Activated effector memory CD4-positive, alpha-beta T cell treated with anti-CD3 and anti-CD28 coated beads, Interleukin-2, amount 50 U/mL, for 16 hours (primary cell): ENCODE results near the gene PDE4D.
"Not testable (repeated sequence)": the region's sequence is repeated elsewhere in the genome, so short reads cannot be mapped to it uniquely, and the experiment has no call there.

Source experiments
- DNase-seq: peaks from one replicate; pipeline ENCODE4 v3.0.0-alpha.2; 2020

The PDE4D gene

GRCh38 chr5:59496524-59497134, 396.9 kb downstream of the PDE4D start:
- no peak for DNase-seq

- DNase-seq, result no peak
Measured at GRCh38 chr5:59491945-59492344, 401.6 kb downstream of the PDE4D start.

- DNase-seq, result no peak
Measured at GRCh38 chr5:59489551-59489950, 404.0 kb downstream of the PDE4D start.

- DNase-seq, result no peak
Measured at GRCh38 chr5:59487772-59488729, 405.5 kb downstream of the PDE4D start.

GRCh38 chr5:59487068-59487686, 406.3 kb downstream of the PDE4D start:
- no peak for DNase-seq

- DNase-seq, result no peak
Measured at GRCh38 chr5:59486508-59486907, 407.0 kb downstream of the PDE4D start.

- DNase-seq, result no peak
Measured at GRCh38 chr5:59485629-59486439, 407.7 kb downstream of the PDE4D start.

- no peak for DNase-seq
Measured at GRCh38 chr5:59485107-59485506, 408.4 kb downstream of the PDE4D start.

- no peak for DNase-seq
Measured at GRCh38 chr5:59484618-59485017, 408.9 kb downstream of the PDE4D start.

- DNase-seq, result no peak
Measured at GRCh38 chr5:59483971-59484472, 409.5 kb downstream of the PDE4D start.

- no peak for DNase-seq
Measured at GRCh38 chr5:59479086-59479485, 414.4 kb downstream of the PDE4D start.

GRCh38 chr5:59474324-59474723, 419.2 kb downstream of the PDE4D start:
- DNase-seq, result no peak

- DNase-seq, result no peak
Measured at GRCh38 chr5:59473611-59474010, 419.9 kb downstream of the PDE4D start.

- no peak for DNase-seq
Measured at GRCh38 chr5:59471463-59471862, 422.1 kb downstream of the PDE4D start.

GRCh38 chr5:59467969-59468368, 425.6 kb downstream of the PDE4D start:
- no peak for DNase-seq

GRCh38 chr5:59466271-59466670, 427.3 kb downstream of the PDE4D start:
- DNase-seq, result no peak

GRCh38 chr5:59464969-59465368, 428.6 kb downstream of the PDE4D start:
- DNase-seq, result no peak

- not testable (repeated sequence) for DNase-seq
Measured at GRCh38 chr5:59463618-59464166, 429.8 kb downstream of the PDE4D start.

- DNase-seq, result no peak
Measured at GRCh38 chr5:59462956-59463355, 430.6 kb downstream of the PDE4D start.

- no peak for DNase-seq
Measured at GRCh38 chr5:59460368-59461153, 433.0 kb downstream of the PDE4D start.

GRCh38 chr5:59458966-59459729, 434.4 kb downstream of the PDE4D start:
- no peak for DNase-seq
